OCI-LY7 (cell line): ENCODE measurements around the gene FA2H. TPM values are rescaled to one million over a fixed set of nuclear protein-coding genes. Genes with fewer than 3 reads are reported as not detected.

Experiments used
- BruUV-seq: library from RNA; stranded (reverse); fragments of 400-500 nt; replicated peaks from 2 replicates; lab custom pipeline; 2021; lab: Mats Ljungman, UMichigan
- CTCF ChIA-PET: fragments of 300-600 bp; sonication (Branson Sonifier 250); formaldehyde crosslinking; loops from one replicate; lab custom pipeline; 2022; ENCODE audit warnings: antibody characterized with exemption; ENCODE audit not compliant: unreplicated experiment; lab: Charles Lee
- POLR2A ChIA-PET: fragments of 300-600 bp; sonication (Branson Sonifier 250); formaldehyde crosslinking; loops from one replicate; lab custom pipeline; 2022; ENCODE audit warnings: antibody characterized with exemption; lab: Charles Lee
- DNase-seq: peaks from one replicate; pipeline ENCODE4 v3.0.0-alpha.2; 2015; ENCODE audit warnings: low spot score
- H2AFZ ChIP-seq: fragments of 200-600 bp; sonication (generic), shearing (Covaris generic); 2 replicates; pipeline ENCODE4 v1.6.1; 2014; ENCODE audit warnings: mild to moderate bottlenecking, antibody characterized with exemption, low read length, moderate library complexity
- H3K27ac ChIP-seq: fragments of 200-600 bp; sonication (generic); 2 replicates; pipeline ENCODE4 v1.5.1; 2014; ENCODE audit warnings: mixed run types, low read depth, mild to moderate bottlenecking, moderate library complexity, low read length, inconsistent platforms; ENCODE audit not compliant: poor library complexity, severe bottlenecking
- H3K36me3 ChIP-seq: fragments of 200-600 bp; sonication (generic); 2 replicates; pipeline ENCODE4 v1.6.1; 2014; ENCODE audit warnings: mild to moderate bottlenecking, antibody characterized with exemption, low read length, moderate library complexity, mixed read lengths; ENCODE audit not compliant: insufficient read depth
- H3K4me1 ChIP-seq: fragments of 200-600 bp; sonication (generic); 2 replicates; pipeline ENCODE4 v1.5.1; 2014; ENCODE audit warnings: mild to moderate bottlenecking, low read length; ENCODE audit not compliant: insufficient read depth, poor library complexity, severe bottlenecking
- H3K4me2 ChIP-seq: fragments of 200-600 bp; sonication (generic); 2 replicates; pipeline ENCODE4 v1.6.1; 2014; ENCODE audit warnings: mild to moderate bottlenecking, low read length
- H3K4me3 ChIP-seq: fragments of 200-600 bp; sonication (generic); 2 replicates; pipeline ENCODE4 v1.5.1; 2014; ENCODE audit warnings: mild to moderate bottlenecking, low read depth, low read length; ENCODE audit not compliant: poor library complexity, severe bottlenecking
- H3K79me2 ChIP-seq: fragments of 200-600 bp; sonication (generic); 2 replicates; pipeline ENCODE4 v1.6.1; 2016; ENCODE audit warnings: low read depth, mild to moderate bottlenecking, low read length, moderate library complexity, mixed read lengths; ENCODE audit not compliant: insufficient read depth
- H3K9me2 ChIP-seq: fragments of 200-600 bp; sonication (generic); 2 replicates; pipeline ENCODE4 v1.6.1; 2016; ENCODE audit warnings: mild to moderate bottlenecking, low read length, mixed read lengths; ENCODE audit not compliant: insufficient read depth
- H3K9me3 ChIP-seq: fragments of 200-600 bp; sonication (generic); 2 replicates; pipeline ENCODE4 v1.6.1; 2014; ENCODE audit warnings: mild to moderate bottlenecking, mixed run types, low read length, mixed read lengths
- H4K20me1 ChIP-seq: fragments of 200-600 bp; sonication (generic); 2 replicates; pipeline ENCODE4 v1.6.1; 2014; ENCODE audit warnings: mild to moderate bottlenecking, antibody characterized with exemption, low read length, moderate library complexity, mixed read lengths; ENCODE audit not compliant: insufficient read depth
- CTCF ChIP-seq: fragments of 200-600 bp; sonication (generic); conservative IDR thresholded peaks from 2 replicates; pipeline ENCODE4 v1.5.1; 2014; ENCODE audit warnings: mild to moderate bottlenecking, antibody characterized with exemption, low read length, moderate library complexity, mixed read lengths
- EZH2phosphoT487 ChIP-seq: fragments of 200-600 bp; sonication (generic); IDR thresholded peaks from 2 replicates; pipeline ENCODE4 v1.6.1; 2018; ENCODE audit warnings: low read depth, borderline replicate concordance, mild to moderate bottlenecking, mixed run types, antibody characterized with exemption, low read length, moderate library complexity, mixed read lengths
- intact Hi-C: fragments of 100-400 bp; cut with micrococcal nuclease; formaldehyde crosslinking; loops from one replicate; pipeline ENCODE4 v1.10.0; 2022; ENCODE audit not compliant: unreplicated experiment
- total RNA-seq, 2 experiments: library from RNA; depleted of rRNA in 1 of 2; stranded (reverse); fragments of >200 nt in 1 of 2; shearing (Covaris generic) in 1 of 2; gene quantifications; 2 replicates each; pipeline ENCODE4 v1.2.3, GENCODE V29; 2014 to 2022

Gene FA2H
- total RNA-seq, 2 experiments from 2014 or later: 0.73 to 4.7 TPM

- H3K4me3 ChIP-seq: no peak overlapping the region
- DNase-seq: no peak
- H3K79me2 ChIP-seq: no peaks in the 10 kb centered on the region
- no peaks in the 10 kb centered on the region for H3K36me3 ChIP-seq
- H2AFZ ChIP-seq: no peak overlapping the region
- H4K20me1 ChIP-seq: no peaks in the 10 kb centered on the region
- no peak for TF ChIP-seq EZH2phosphoT487
- no peak for TF ChIP-seq CTCF
- ChIA-PET CTCF (no interaction called here), POLR2A (no interaction called here)
- no peak overlapping the region for H3K27ac ChIP-seq
- BruUV-seq: no TSS peak
- no peaks in the 10 kb centered on the region for H3K4me1 ChIP-seq
- no peaks in the 10 kb centered on the region for H3K9me3 ChIP-seq
- H3K9me2 ChIP-seq: no peaks in the 10 kb centered on the region
- intact Hi-C loops: no loop called here
- H3K4me2 ChIP-seq: no peak overlapping the region
These were observed 10.4 kb upstream of the FA2H start for GRCh38 chr16:74785031-74785430.

- intact Hi-C loops: no loop called here
- Histone ChIP-seq H2AFZ (no peak overlapping the region), H4K20me1 (no peaks in the 10 kb centered on the region), H3K9me2 (no peaks in the 10 kb centered on the region), H3K79me2 (no peaks in the 10 kb centered on the region), H3K4me1 (peaks cover 7% of the 10 kb centered on the region), H3K4me2 (no peak overlapping the region), H3K4me3 (no peak overlapping the region), H3K9me3 (no peaks in the 10 kb centered on the region), H3K27ac (no peak overlapping the region), H3K36me3 (no peaks in the 10 kb centered on the region)
- no peak for DNase-seq
- BruUV-seq: no TSS peak
- ChIA-PET CTCF (no interaction called here), POLR2A (no interaction called here)
- no peak for TF ChIP-seq CTCF
These were observed 4.0 kb upstream of the FA2H start for GRCh38 chr16:74778646-74779045.

- intact Hi-C loops: no loop called here
- Histone ChIP-seq H3K4me3 (no peak overlapping the region), H3K27ac (no peak overlapping the region), H3K79me2 (no peaks in the 10 kb centered on the region), H2AFZ (no peak overlapping the region), H3K36me3 (no peaks in the 10 kb centered on the region), H3K4me2 (no peak overlapping the region), H3K9me2 (no peaks in the 10 kb centered on the region), H4K20me1 (no peaks in the 10 kb centered on the region), H3K4me1 (peaks cover 14% of the 10 kb centered on the region), H3K9me3 (no peaks in the 10 kb centered on the region)
- no peak for DNase-seq
- TF ChIP-seq EZH2phosphoT487 (no peak), CTCF (no peak)
- ChIA-PET CTCF (no interaction called here), POLR2A (no interaction called here)
- BruUV-seq: no TSS peak
These were observed 2.3 kb upstream of the FA2H start for GRCh38 chr16:74776926-74777325.
